K562 (cell line): ENCODE data around the gene LCNL1.

ENCODE experiments used
- CREB1 ChIP-seq, 2 experiments: sonication (generic) in 1 of 2; formaldehyde crosslinking in 1 of 2; IDR thresholded peaks; 2 replicates each; pipeline versions ENCODE4 v1.6.1 to v1.8.0; 2012 to 2022; ENCODE audit warnings: inconsistent platforms in 1 of 2, mild to moderate bottlenecking in 1 of 2, missing genetic modification reagents in 1 of 2, moderate library complexity in 1 of 2
- CREM ChIP-seq: IDR thresholded peaks from 2 replicates; pipeline ENCODE4 v1.6.1; 2014; ENCODE audit warnings: antibody characterized with exemption, low read depth
- CTCF ChIP-seq, 3 experiments: IDR thresholded peaks in 2 of 3; conservative IDR thresholded peaks in 1 of 3; 2 replicates each; pipeline ENCODE4 v1.5.1; 2011 to 2012; ENCODE audit warnings: low read length in 3 of 3, mild to moderate bottlenecking in 3 of 3, control low read depth in 2 of 3, improper control_type of control experiment in 1 of 3, inconsistent platforms in 1 of 3, low read depth in 1 of 3, mixed read lengths in 1 of 3, moderate library complexity in 1 of 3; ENCODE audit not compliant: insufficient read depth in 2 of 3
- FOXK1 ChIP-seq: sonication (generic); formaldehyde crosslinking; IDR thresholded peaks from 2 replicates; pipeline ENCODE4 v1.8.0; 2022; ENCODE audit warnings: missing genetic modification reagents, mild to moderate bottlenecking, borderline replicate concordance
- MNT ChIP-seq, 2 experiments: fragments of 450-650 bp; conservative IDR thresholded peaks; 2 replicates each; pipeline ENCODE4 v1.6.1; 2017; ENCODE audit warnings: mild to moderate bottlenecking in 2 of 2, moderate library complexity in 2 of 2
- MTA3 ChIP-seq: fragments of 450-650 bp; formaldehyde crosslinking; IDR thresholded peaks from 2 replicates; pipeline ENCODE4 v1.6.1; 2017; ENCODE audit warnings: mild to moderate bottlenecking, borderline replicate concordance
- NCOA4 ChIP-seq: fragments of 450-650 bp; IDR thresholded peaks from 2 replicates; pipeline ENCODE4 v1.6.1; 2018; ENCODE audit warnings: mild to moderate bottlenecking; ENCODE audit not compliant: partially characterized antibody
- NFATC3 ChIP-seq: fragments of 450-650 bp; IDR thresholded peaks from 2 replicates; pipeline ENCODE4 v1.6.1; 2017; ENCODE audit warnings: mild to moderate bottlenecking
- SIRT6 ChIP-seq: IDR thresholded peaks from one replicate; pipeline ENCODE4 v1.6.1; 2012; ENCODE audit warnings: low read depth, mild to moderate bottlenecking, control low read depth, inconsistent platforms, low read length, moderate library complexity
- SMAD3 ChIP-seq: fragments of 450-650 bp; formaldehyde crosslinking; conservative IDR thresholded peaks from 2 replicates; pipeline ENCODE4 v1.4.0; 2020; ENCODE audit warnings: mild to moderate bottlenecking
- TCF7L2 ChIP-seq: fragments of 150-350 bp; IDR thresholded peaks from 2 replicates; pipeline ENCODE4 v1.6.1; 2016; ENCODE audit warnings: low read depth, mild to moderate bottlenecking, low read length, moderate library complexity
- ZBTB2 ChIP-seq: fragments of 450-650 bp; IDR thresholded peaks from 2 replicates; pipeline ENCODE4 v1.6.1; 2016; ENCODE audit warnings: antibody characterized with exemption
- ZNF445 ChIP-seq: fragments of 250-450 bp; sonication (Bioruptor Pico); IDR thresholded peaks from 2 replicates; pipeline ENCODE4 v1.4.0; 2020; ENCODE audit warnings: low read depth, mild to moderate bottlenecking, moderate library complexity

GRCh38 chr9:136979769-136980587, 2.8 kb upstream of the LCNL1 start:
- TF ChIP-seq MNT (conservative IDR thresholded peaks at IDR 0.05) (no peak), NFATC3 (no peak), CTCF (IDR thresholded peaks at IDR 0.05 in 2 of 3, conservative IDR thresholded peaks at IDR 0.05 in 1 of 3; ENCODE audit: insufficient read depth in 2 of 3, low read depth in 1 of 3, low read length in 3 of 3) (no peak), ZNF445 (CRISPR knock-in tag) (no peak), FOXK1 (CRISPR knock-in tag) (no peak), NCOA4 (no peak), CREM (no peak), MTA3 (no peak), TCF7L2 (no peak), SMAD3 (CRISPR knock-in tag) (no peak), SIRT6 (no peak), CREB1 (IDR thresholded peaks at IDR 0.05) (no peak), CREB1 (CRISPR knock-in tag; IDR thresholded peaks at IDR 0.05) (no peak), ZBTB2 (no peak)
